GM19463 (cell line): Measurements from ENCODE around the gene SYNGR1.
"Not testable (repeated sequence)": the region's sequence is repeated elsewhere in the genome, so short reads cannot be mapped to it uniquely, and the experiment has no call there.

Experiments
- ATAC-seq: cut with Tn5 transposase; IDR thresholded peaks from one replicate; pipeline ENCODE4 v1.9.1; 2021; ENCODE audit warnings: mild to moderate bottlenecking, moderate library complexity; ENCODE audit not compliant: unreplicated experiment

SYNGR1 gene

GRCh38 chr22:39401301-39401631 lies 51.5 kb downstream of the SYNGR1 start:
- ATAC-seq = no peak

- no peak for ATAC-seq
Observed at GRCh38 chr22:39405346-39406085, 55.7 kb downstream of the SYNGR1 start.

- ATAC-seq = no peak
Observed at GRCh38 chr22:39408173-39408572, 58.4 kb downstream of the SYNGR1 start.

- ATAC-seq = no peak
Observed at GRCh38 chr22:39408807-39409206, 59.0 kb downstream of the SYNGR1 start.

GRCh38 chr22:39409516-39410029 lies 59.8 kb downstream of the SYNGR1 start:
- ATAC-seq = no peak

GRCh38 chr22:39410264-39410663 lies 60.5 kb downstream of the SYNGR1 start:
- ATAC-seq = no peak

- ATAC-seq = not testable (repeated sequence)
Observed at GRCh38 chr22:39411828-39412365, 62.1 kb downstream of the SYNGR1 start.

- not testable (repeated sequence) for ATAC-seq
Observed at GRCh38 chr22:39413204-39413603, 63.4 kb downstream of the SYNGR1 start.

GRCh38 chr22:39414377-39414776 lies 64.6 kb downstream of the SYNGR1 start:
- ATAC-seq = no peak

GRCh38 chr22:39414886-39415285 lies 65.1 kb downstream of the SYNGR1 start:
- no peak for ATAC-seq

GRCh38 chr22:39415506-39415905 lies 65.7 kb downstream of the SYNGR1 start:
- ATAC-seq = no peak

- no peak for ATAC-seq
Observed at GRCh38 chr22:39416319-39416718, 66.5 kb downstream of the SYNGR1 start.

- ATAC-seq = no peak
Observed at GRCh38 chr22:39417641-39418040, 67.8 kb downstream of the SYNGR1 start.

- ATAC-seq = no peak
Observed at GRCh38 chr22:39418696-39419095, 68.9 kb downstream of the SYNGR1 start.

GRCh38 chr22:39419096-39419495 lies 69.3 kb downstream of the SYNGR1 start:
- no peak for ATAC-seq

GRCh38 chr22:39419911-39420310 lies 70.1 kb downstream of the SYNGR1 start:
- ATAC-seq = no peak

- ATAC-seq = no peak
Observed at GRCh38 chr22:39421691-39422090, 71.9 kb downstream of the SYNGR1 start.

GRCh38 chr22:39422101-39422500 lies 72.3 kb downstream of the SYNGR1 start:
- ATAC-seq = no peak

GRCh38 chr22:39422721-39423120 lies 72.9 kb downstream of the SYNGR1 start:
- no peak for ATAC-seq

- no peak for ATAC-seq
Observed at GRCh38 chr22:39423976-39424375, 74.2 kb downstream of the SYNGR1 start.

GRCh38 chr22:39426380-39427043 lies 76.7 kb downstream of the SYNGR1 start:
- ATAC-seq = no peak
